ENCODE measurements around the gene NDST3. TPM values are rescaled to one million over a fixed set of nuclear protein-coding genes. Genes with fewer than 3 reads are reported as not detected.

NDST3 gene
- total RNA-seq, 1 donor from 2014 or later, result 0.49 TPM

GRCh38 chr4:118059397-118059796, 25.1 kb downstream of the NDST3 start:
- H3K9me3 ChIP-seq (ENCODE audit: low read depth), result no peaks in the 10 kb centered on the region
- H3K4me3 ChIP-seq, result no peak overlapping the region
- H3K79me2 ChIP-seq (ENCODE audit: low read depth), result no peaks in the 10 kb centered on the region
- H3K27ac ChIP-seq, result no peak overlapping the region
- H3K4me1 Mint-ChIP-seq, result no peaks in the 10 kb centered on the region
- no peak overlapping the region for H2AFZ ChIP-seq (replicated peaks)
- no peak overlapping the region for H3K4me3 Mint-ChIP-seq
- H3K36me3 Mint-ChIP-seq, result no peaks in the 10 kb centered on the region
- no peak for TF ChIP-seq EZH2 (IDR thresholded peaks at IDR 0.05)
- no peak for TF ChIP-seq CTCF (IDR thresholded peaks at IDR 0.05)
- TF ChIP-seq EZH2phosphoT487 (IDR thresholded peaks at IDR 0.05), result no peak
- no peaks in the 10 kb centered on the region for H3F3A ChIP-seq (ENCODE audit: low read depth)
- H3K4me2 ChIP-seq, result no peak overlapping the region
- H3K9me3 Mint-ChIP-seq, result no peaks in the 10 kb centered on the region
- no peak overlapping the region for H3K27ac Mint-ChIP-seq
- no peak overlapping the region for H3K9ac ChIP-seq
- H3K4me1 ChIP-seq, result no peaks in the 10 kb centered on the region
- no peaks in the 10 kb centered on the region for H3K36me3 ChIP-seq
- H3K27me3 Mint-ChIP-seq (ENCODE audit: insufficient read depth, low read depth), result no peaks in the 10 kb centered on the region
- no peaks in the 10 kb centered on the region for H4K20me1 ChIP-seq (ENCODE audit: low read depth)
- no peaks in the 10 kb centered on the region for H3K27me3 ChIP-seq
- DNase-seq (ENCODE audit: low spot score), result no peak

GRCh38 chr4:118076958-118077766, 42.9 kb downstream of the NDST3 start:
- H3K27me3 Mint-ChIP-seq (ENCODE audit: insufficient read depth, low read depth), result no peaks in the 10 kb centered on the region
- H4K20me1 ChIP-seq (ENCODE audit: low read depth), result no peaks in the 10 kb centered on the region
- peak; percentile 60 for TF ChIP-seq CTCF (IDR thresholded peaks at IDR 0.05)
- no peak for TF ChIP-seq EZH2phosphoT487 (IDR thresholded peaks at IDR 0.05)
- no peak overlapping the region for H3K27ac Mint-ChIP-seq
- no peak overlapping the region for H3K4me3 Mint-ChIP-seq
- H3K9ac ChIP-seq, result no peak overlapping the region
- H3K27me3 ChIP-seq, result no peaks in the 10 kb centered on the region
- H3K79me2 ChIP-seq (ENCODE audit: low read depth), result no peaks in the 10 kb centered on the region
- peaks cover 15% of the 10 kb centered on the region for H3K9me3 Mint-ChIP-seq
- H3K4me1 Mint-ChIP-seq, result no peaks in the 10 kb centered on the region
- H3K36me3 ChIP-seq, result no peaks in the 10 kb centered on the region
- no peaks in the 10 kb centered on the region for H3K36me3 Mint-ChIP-seq
- peak; percentile 52 for DNase-seq (ENCODE audit: low spot score)
- peak overlapping the region; percentile 90 for H2AFZ ChIP-seq (replicated peaks)
- H3K9me3 ChIP-seq (ENCODE audit: low read depth), result no peaks in the 10 kb centered on the region
- H3K4me2 ChIP-seq, result no peak overlapping the region
- H3K27ac ChIP-seq, result no peak overlapping the region
- H3K4me3 ChIP-seq, result no peak overlapping the region
- H3K4me1 ChIP-seq, result no peaks in the 10 kb centered on the region
- H3F3A ChIP-seq (ENCODE audit: low read depth), result no peaks in the 10 kb centered on the region

- Histone ChIP-seq H2AFZ (replicated peaks) (no peak overlapping the region), H3K36me3 (no peaks in the 10 kb centered on the region), H3K4me3 (no peak overlapping the region), H3K27ac (no peak overlapping the region), H4K20me1 (ENCODE audit: low read depth) (no peaks in the 10 kb centered on the region), H3K9ac (no peak overlapping the region), H3K4me1 (no peaks in the 10 kb centered on the region), H3K4me2 (no peak overlapping the region), H3K9me3 (ENCODE audit: low read depth) (no peaks in the 10 kb centered on the region), H3F3A (ENCODE audit: low read depth) (no peaks in the 10 kb centered on the region), H3K27me3 (no peaks in the 10 kb centered on the region), H3K79me2 (ENCODE audit: low read depth) (no peaks in the 10 kb centered on the region)
- no peaks in the 10 kb centered on the region for H3K36me3 Mint-ChIP-seq
- no peak overlapping the region for H3K4me3 Mint-ChIP-seq
- no peak for DNase-seq (ENCODE audit: low spot score)
- peaks cover 17% of the 10 kb centered on the region for H3K9me3 Mint-ChIP-seq
- no peaks in the 10 kb centered on the region for H3K4me1 Mint-ChIP-seq
- H3K27me3 Mint-ChIP-seq (ENCODE audit: insufficient read depth, low read depth), result peaks cover 3% of the 10 kb centered on the region
- TF ChIP-seq EZH2phosphoT487 (IDR thresholded peaks at IDR 0.05), result no peak
- TF ChIP-seq EZH2 (IDR thresholded peaks at IDR 0.05), result no peak
- no peak for TF ChIP-seq CTCF (IDR thresholded peaks at IDR 0.05)
- no peak overlapping the region for H3K27ac Mint-ChIP-seq
Measured at GRCh38 chr4:118077767-118078105, 43.5 kb downstream of the NDST3 start.

Data from neural progenitor cell (in vitro differentiated cells).